ENCODE measurements around the gene CA5A. TPM values are rescaled to one million over a fixed set of nuclear protein-coding genes. Genes with fewer than 3 reads are reported as not detected.
A peak's percentile ranks its signal among the peaks of the same experiment; 100 is the strongest.

The CA5A gene
- total and polyA plus RNA-seq, 2 of the 13 experiments (the other 11 are each of a cell fraction or from before 2014, with no cell fraction given), result 66.8 to 106 TPM

GRCh38 chr16:87843678-87844105 is 92.6 kb downstream of the CA5A start (continued):
- TF ChIP-seq NRL (CRISPR knock-in tag; IDR thresholded peaks at IDR 0.05; ENCODE audit: borderline replicate concordance) (no peak; the same call in 1 of the 2 replicates), ZNF619 (CRISPR knock-in tag; IDR thresholded peaks at IDR 0.05) (no peak), ZEB1 (IDR thresholded peaks at IDR 0.05; ENCODE audit: insufficient replicate concordance, low read depth) (no peak), ZNF883 (CRISPR knock-in tag; IDR thresholded peaks at IDR 0.05; ENCODE audit: not compliant biosample characterization) (no peak), ZHX1 (CRISPR knock-in tag; IDR thresholded peaks at IDR 0.05; ENCODE audit: low read depth) (no peak), SETDB1 (CRISPR knock-in tag; IDR thresholded peaks at IDR 0.05; ENCODE audit: borderline replicate concordance) (no peak), NFKBIZ (CRISPR knock-in tag; IDR thresholded peaks at IDR 0.05) (no peak), GATAD2A (CRISPR knock-in tag; IDR thresholded peaks at IDR 0.05) (no peak), KLF11 (CRISPR knock-in tag; IDR thresholded peaks at IDR 0.05) (no peak), NCOA1 (CRISPR knock-in tag; IDR thresholded peaks at IDR 0.05) (no peak), ZNF207 (IDR thresholded peaks at IDR 0.05; ENCODE audit: borderline replicate concordance) (no peak), ATF7-NPFF (CRISPR knock-in tag; IDR thresholded peaks at IDR 0.05; ENCODE audit: low read depth) (0 out of 2 replicates have a peak, but pooled peaks have one; percentile 6), ZNF737 (CRISPR knock-in tag; IDR thresholded peaks at IDR 0.05; ENCODE audit: borderline replicate concordance) (no peak), REL (CRISPR knock-in tag; conservative IDR thresholded peaks at IDR 0.05) (no peak), ZNF503 (CRISPR knock-in tag; IDR thresholded peaks at IDR 0.05) (no peak), ZNF280B (CRISPR knock-in tag; IDR thresholded peaks at IDR 0.05; ENCODE audit: borderline replicate concordance) (peak; percentile 23; the same call in 1 of the 2 replicates), ZSCAN12 (CRISPR knock-in tag; IDR thresholded peaks at IDR 0.05) (no peak), ZNF18 (CRISPR knock-in tag; IDR thresholded peaks at IDR 0.05; ENCODE audit: insufficient replicate concordance) (no peak), TERF1 (CRISPR knock-in tag; IDR thresholded peaks at IDR 0.05) (no peak), E2F1 (CRISPR knock-in tag; IDR thresholded peaks at IDR 0.05) (no peak)
